Panc1 (cell line): ENCODE data around the gene RIOK3. TPM values are rescaled to one million over a fixed set of nuclear protein-coding genes. Genes with fewer than 3 reads are reported as not detected.

Source experiments
- ATAC-seq: fragments of 200-7000 bp; cut with Tn5 transposase; 2 replicates; pipeline ENCODE4 v1.9.1; 2020; ENCODE audit warnings: mild to moderate bottlenecking, moderate library complexity
- BruUV-seq: library from RNA; stranded (reverse); fragments of 400-500 nt; replicated peaks from 2 replicates; lab custom pipeline; 2021; lab: Mats Ljungman, UMichigan
- CTCF ChIA-PET: fragments of 300-600 bp; sonication (Branson Sonifier 250); formaldehyde crosslinking; loops from one replicate; lab custom pipeline; 2022; ENCODE audit warnings: antibody characterized with exemption; lab: Charles Lee
- POLR2A ChIA-PET: fragments of 300-600 bp; sonication (Branson Sonifier 250); formaldehyde crosslinking; loops from one replicate; lab custom pipeline; 2022; ENCODE audit warnings: antibody characterized with exemption; lab: Charles Lee
- DNase-seq: peaks from one replicate; pipeline ENCODE4 v3.0.0-alpha.2; 2010; ENCODE audit warnings: low read depth, low spot score
- H3K27ac ChIP-seq: 2 replicates; pipeline ENCODE4 v1.5.1; 2011; ENCODE audit warnings: mild to moderate bottlenecking, low read length, inconsistent platforms
- H3K27me3 ChIP-seq: fragments of 200-500 bp; sonication (Bioruptor generic); 2 replicates; pipeline ENCODE4 v1.6.0; 2014; ENCODE audit warnings: low read length, inconsistent platforms; ENCODE audit not compliant: control insufficient read depth, insufficient read depth
- H3K36me3 ChIP-seq: fragments of 200-500 bp; sonication (Bioruptor generic); 2 replicates; pipeline ENCODE4 v1.5.1; 2014; ENCODE audit warnings: inconsistent platforms, mild to moderate bottlenecking, low read length, moderate library complexity; ENCODE audit not compliant: control insufficient read depth, insufficient read depth
- H3K4me1 ChIP-seq: 2 replicates; pipeline ENCODE4 v1.5.1; 2011; ENCODE audit warnings: inconsistent platforms, mild to moderate bottlenecking, low read length, moderate library complexity; ENCODE audit not compliant: control insufficient read depth, insufficient read depth
- H3K4me3 ChIP-seq, 2 experiments: 2 replicates each; pipeline ENCODE4 v1.5.1; 2011 to 2012; ENCODE audit warnings: low read depth in 2 of 2, low read length in 2 of 2, mild to moderate bottlenecking in 2 of 2, inconsistent platforms in 1 of 2, moderate library complexity in 1 of 2
- H3K9me3 ChIP-seq: fragments of 200-500 bp; sonication (Bioruptor generic); 2 replicates; pipeline ENCODE4 v1.5.1; 2014; ENCODE audit warnings: low read depth, mild to moderate bottlenecking, inconsistent platforms, low read length, moderate library complexity; ENCODE audit not compliant: control insufficient read depth, insufficient read depth
- CTCF ChIP-seq: fragments of 450-650 bp; IDR thresholded peaks from 2 replicates; pipeline ENCODE4 v1.5.1; 2017; ENCODE audit warnings: mild to moderate bottlenecking
- POLR2AphosphoS5 ChIP-seq: IDR thresholded peaks from 2 replicates; pipeline ENCODE4 v1.6.1; 2012; ENCODE audit warnings: mild to moderate bottlenecking, low read depth, low read length, moderate library complexity
- REST ChIP-seq, 2 experiments: IDR thresholded peaks; 2 replicates each; pipeline ENCODE4 v1.6.1; 2011 to 2012; ENCODE audit warnings: low read depth in 2 of 2, control low read depth in 1 of 2, low read length in 1 of 2, mild to moderate bottlenecking in 1 of 2, moderate library complexity in 1 of 2; ENCODE audit not compliant: insufficient read depth in 1 of 2
- SIN3A ChIP-seq: IDR thresholded peaks from 2 replicates; pipeline ENCODE4 v1.6.1; 2012; ENCODE audit warnings: low read depth, mild to moderate bottlenecking, low read length, moderate library complexity, borderline replicate concordance; ENCODE audit not compliant: insufficient read depth
- TCF7L2 ChIP-seq: IDR thresholded peaks from 2 replicates; pipeline ENCODE4 v1.6.1; 2011; ENCODE audit warnings: mild to moderate bottlenecking, low read depth, low read length, inconsistent platforms
- in situ Hi-C: cut with HindIII; loops from 2 replicates; pipeline ENCODE4 v1.10.0; 2016; ENCODE audit warnings: low sequenced_read_pairs, low pct_unique_long_range_greater_than_20kb
- intact Hi-C: fragments of 100-400 bp; cut with micrococcal nuclease; formaldehyde crosslinking; loops from one replicate; pipeline ENCODE4 v1.10.0; 2022; ENCODE audit not compliant: unreplicated experiment
- total RNA-seq: library from RNA; stranded (reverse); gene quantifications from one replicate; pipeline ENCODE4 v1.2.1, GENCODE V29; 2021; ENCODE audit not compliant: unreplicated experiment

Gene RIOK3
- total RNA-seq, 1 experiment from 2014 or later = 74.7 TPM

GRCh38 chr18:23484561-23485182 lies 31.6 kb downstream of the RIOK3 start:
- Histone ChIP-seq H3K27me3 (no peaks in the 10 kb centered on the region), H3K36me3 (peaks cover 17% of the 10 kb centered on the region), H3K9me3 (no peaks in the 10 kb centered on the region), H3K27ac (no peak overlapping the region), H3K4me1 (peaks cover 8% of the 10 kb centered on the region), H3K4me3 (no peak overlapping the region)
- in situ Hi-C loops = no loop called here
- no peak for ATAC-seq
- BruUV-seq = no TSS peak
- TF ChIP-seq TCF7L2 (no peak), SIN3A (no peak), REST (IDR thresholded peaks at IDR 0.05; ENCODE audit: insufficient read depth in 1 of 2, low read depth in 2 of 2, low read length in 1 of 2) (no peak), POLR2AphosphoS5 (no peak), CTCF (no peak)
- intact Hi-C loops = no loop called here
- POLR2A ChIA-PET = no interaction called here
- DNase-seq = no peak
- CTCF ChIA-PET = no interaction called here

- no TSS peak for BruUV-seq
- H3K4me3 ChIP-seq = no peak overlapping the region
- H3K9me3 ChIP-seq = no peaks in the 10 kb centered on the region
- intact Hi-C loops (no loop called here), in situ Hi-C loops (no loop called here)
- ATAC-seq (no peak), DNase-seq (no peak)
- H3K36me3 ChIP-seq = peaks cover 10% of the 10 kb centered on the region; the same call in 1 of the 2 replicates
- no peak overlapping the region for H3K27ac ChIP-seq
- ChIA-PET POLR2A (no interaction called here), CTCF (no interaction called here)
- TF ChIP-seq REST (IDR thresholded peaks at IDR 0.05; ENCODE audit: insufficient read depth in 1 of 2, low read depth in 2 of 2, low read length in 1 of 2) (no peak), TCF7L2 (no peak), CTCF (no peak), SIN3A (no peak), POLR2AphosphoS5 (no peak)
- H3K27me3 ChIP-seq = no peaks in the 10 kb centered on the region
- peaks cover 8% of the 10 kb centered on the region for H3K4me1 ChIP-seq
These were observed 32.3 kb downstream of the RIOK3 start for GRCh38 chr18:23485386-23485785.
